Activated naive CD4-positive, alpha-beta T cell treated with Interleukin-2 at 50 U/mL for 16 hours (primary cell): ENCODE results near the gene CD83.
"Not testable (repeated sequence)": the region's sequence is repeated elsewhere in the genome, so short reads cannot be mapped to it uniquely, and the experiment has no call there.

ENCODE experiments used
- DNase-seq: peaks from one replicate; pipeline ENCODE4 v3.0.0-alpha.2; 2020

CD83 gene, protein sequence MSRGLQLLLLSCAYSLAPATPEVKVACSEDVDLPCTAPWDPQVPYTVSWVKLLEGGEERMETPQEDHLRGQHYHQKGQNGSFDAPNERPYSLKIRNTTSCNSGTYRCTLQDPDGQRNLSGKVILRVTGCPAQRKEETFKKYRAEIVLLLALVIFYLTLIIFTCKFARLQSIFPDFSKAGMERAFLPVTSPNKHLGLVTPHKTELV

GRCh38 chr6:14117158-14118090 lies at the start of gene CD83:
Gene CD83 (plus strand): TSS chr6:14117772. CDS start chr6:14117812, 40 bp downstream.
- DNase-seq: peak; percentile 81

- DNase-seq: no peak
Measured at GRCh38 chr6:14068133-14068532, 49.4 kb upstream of the CD83 start.

GRCh38 chr6:14068623-14069022 lies 48.9 kb upstream of the CD83 start:
- DNase-seq: no peak

DNA sequence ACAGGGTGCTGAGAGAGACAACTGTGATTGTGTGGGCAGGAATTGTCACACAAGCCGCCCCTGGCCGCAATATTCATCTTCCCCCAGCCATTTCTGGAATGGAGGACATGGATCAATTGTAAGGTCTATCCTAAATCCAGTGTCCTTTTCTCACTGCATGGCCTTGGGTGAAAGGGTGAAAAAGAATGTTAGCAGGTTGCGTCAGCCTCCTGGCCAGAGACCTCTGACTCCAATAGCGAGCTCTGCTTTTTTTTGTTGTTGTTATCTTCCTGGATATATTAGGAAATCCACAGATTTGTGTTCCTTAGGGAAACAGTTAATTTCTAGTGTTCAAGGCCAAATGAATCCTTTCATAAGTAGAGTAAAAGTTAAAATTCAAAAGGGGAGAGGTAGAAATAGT lies 47.1 kb upstream of the CD83 start:
- no peak for DNase-seq

- no peak for DNase-seq
Measured at GRCh38 chr6:14072084-14072483, 45.5 kb upstream of the CD83 start.

DNA sequence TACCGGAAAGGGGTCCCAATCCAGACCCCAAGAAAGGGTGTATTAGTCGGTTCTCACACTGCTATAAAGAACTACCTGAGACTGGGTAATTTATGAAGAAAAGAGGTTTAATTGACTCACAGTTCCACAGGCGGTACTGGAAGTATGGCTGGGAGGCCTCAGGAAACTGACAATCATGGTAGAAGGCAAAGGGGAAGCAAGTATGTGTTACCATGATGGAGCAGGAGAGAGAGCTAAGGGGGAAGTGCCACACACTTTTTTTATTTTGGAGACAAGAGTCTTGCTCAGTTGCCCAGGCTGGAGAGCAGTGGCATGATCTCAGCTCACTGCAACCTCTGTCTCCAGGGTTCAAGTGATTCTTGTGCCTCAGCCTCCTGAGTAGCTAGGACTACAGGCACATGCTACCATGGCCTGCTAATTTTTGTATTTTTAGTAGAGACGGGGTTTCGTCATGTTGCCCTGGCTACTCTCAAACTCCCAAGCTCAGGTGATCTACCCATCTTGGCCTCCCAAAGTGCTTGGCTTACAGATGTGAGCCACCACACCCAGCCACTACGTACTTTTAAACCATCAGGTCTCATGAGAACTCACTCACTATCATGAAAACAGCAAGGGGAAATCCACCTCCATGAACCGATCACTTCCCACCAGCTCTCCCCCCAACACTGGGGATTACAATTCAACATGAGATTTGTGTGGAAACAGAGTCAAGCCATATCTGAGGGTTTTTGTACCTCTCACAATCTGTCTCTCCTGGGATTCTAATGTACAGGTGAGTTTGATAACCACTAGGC lies 43.8 kb upstream of the CD83 start:
- not testable (repeated sequence) for DNase-seq

GRCh38 chr6:14074476-14075094 lies 43.0 kb upstream of the CD83 start:
- no peak for DNase-seq

GRCh38 chr6:14075095-14075503 lies 42.5 kb upstream of the CD83 start:
- no peak for DNase-seq

DNA sequence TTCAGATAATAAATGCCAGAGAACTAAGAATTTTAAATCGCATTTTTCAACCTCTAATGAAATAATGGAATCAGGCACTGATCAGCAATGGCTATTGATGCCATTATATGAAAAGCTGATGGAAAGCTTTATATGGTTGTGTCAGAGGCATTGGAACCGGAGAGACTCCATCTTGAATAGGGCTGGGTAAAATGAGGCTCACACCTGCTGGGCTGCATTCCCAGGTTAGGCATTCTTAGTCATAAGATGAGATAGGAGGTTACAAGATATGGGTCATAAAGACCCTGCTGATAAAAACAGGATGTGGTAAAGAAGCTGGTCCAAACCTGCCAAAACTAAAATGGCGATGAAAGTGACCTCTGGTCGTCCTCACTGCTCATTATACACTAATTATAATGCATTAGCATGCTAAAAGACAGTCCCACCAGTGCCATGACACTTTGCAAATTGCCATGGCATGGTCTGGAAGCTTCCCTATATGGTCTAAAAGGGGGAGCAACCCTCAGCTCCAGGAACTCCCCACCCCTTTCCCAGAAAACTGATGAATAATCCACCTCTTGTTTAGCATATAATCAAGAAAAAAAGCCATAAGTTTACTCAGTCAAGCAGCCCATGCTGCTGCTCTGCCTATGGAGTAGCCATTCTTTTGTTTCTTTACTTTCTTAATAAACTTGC lies 40.2 kb upstream of the CD83 start:
- no peak for DNase-seq

- DNase-seq: peak; percentile 32
Measured at GRCh38 chr6:14079433-14079832, 38.1 kb upstream of the CD83 start.

DNA sequence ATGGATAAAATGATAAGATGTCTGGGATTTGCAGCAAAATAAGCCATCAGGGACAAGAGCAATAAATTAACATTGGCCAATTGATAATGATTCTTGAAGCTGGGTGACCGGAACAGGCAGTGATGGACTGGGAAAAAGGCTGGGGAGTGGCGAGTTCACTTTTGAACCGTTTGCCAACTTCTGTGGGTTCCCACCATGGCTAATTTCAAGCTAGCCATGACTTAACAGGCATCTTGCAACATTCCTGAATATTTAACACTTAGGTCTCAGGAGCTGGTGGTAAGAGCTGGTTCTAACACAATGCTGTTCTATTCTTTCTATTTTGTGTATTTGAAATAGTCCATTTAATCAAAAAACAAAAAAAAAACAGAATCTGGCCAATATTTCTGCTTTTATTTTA lies 37.6 kb upstream of the CD83 start:
- no peak for DNase-seq

GRCh38 chr6:14081126-14081525 lies 36.4 kb upstream of the CD83 start:
- DNase-seq: no peak

GRCh38 chr6:14082771-14083170 lies 34.8 kb upstream of the CD83 start:
- DNase-seq: no peak

GRCh38 chr6:14083262-14083661 lies 34.3 kb upstream of the CD83 start:
- DNase-seq: no peak

- DNase-seq: no peak
Measured at GRCh38 chr6:14083751-14084150, 33.8 kb upstream of the CD83 start.

DNA sequence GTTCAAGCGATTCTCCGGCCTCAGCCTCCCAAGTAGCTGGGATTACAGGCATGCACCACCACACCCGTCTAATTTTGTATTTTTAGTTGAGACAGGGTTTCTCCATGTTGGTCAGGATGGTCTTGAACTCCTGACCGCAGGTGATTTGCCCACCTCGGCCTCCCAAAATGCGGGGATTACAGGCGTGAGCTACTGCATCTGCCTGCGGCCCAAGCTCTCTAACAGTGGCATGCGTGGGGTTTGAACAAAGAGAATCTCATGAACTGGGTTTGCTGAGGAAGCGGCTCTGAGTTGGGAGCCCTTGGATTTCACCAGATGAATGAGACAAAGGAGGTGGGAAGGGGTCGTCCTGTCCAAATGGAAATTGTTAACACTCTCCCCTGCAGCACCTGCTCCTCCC lies 33.2 kb upstream of the CD83 start:
- DNase-seq: no peak

DNA sequence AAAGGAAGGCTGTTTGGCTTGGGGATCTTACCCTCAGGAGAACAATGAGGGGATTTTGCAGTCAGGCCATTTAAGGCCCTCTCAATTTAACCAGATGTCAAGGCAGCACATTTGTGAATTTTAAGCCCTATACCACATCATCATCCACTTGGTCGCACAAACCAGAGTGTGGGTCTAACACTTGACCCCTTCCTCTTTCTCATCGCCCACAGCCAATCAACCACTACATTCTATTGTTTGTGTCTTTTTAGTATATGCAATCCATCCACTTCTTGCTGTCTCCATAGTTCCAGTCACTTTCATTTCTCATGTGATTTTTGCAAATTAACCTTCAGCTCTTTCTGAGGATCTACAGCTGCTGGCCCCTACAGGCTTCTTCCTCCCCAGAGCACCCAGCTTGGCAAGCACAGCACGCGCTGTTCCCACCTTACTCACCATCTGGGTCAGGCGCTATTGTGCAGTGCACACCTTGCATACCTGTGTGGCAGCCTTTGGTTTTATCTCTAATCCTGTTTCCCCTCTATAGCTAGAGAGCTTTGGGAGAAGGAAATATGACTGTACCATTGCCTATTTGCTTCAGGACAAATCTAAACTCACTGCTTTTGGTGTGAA lies 32.3 kb upstream of the CD83 start:
- DNase-seq: no peak

DNA sequence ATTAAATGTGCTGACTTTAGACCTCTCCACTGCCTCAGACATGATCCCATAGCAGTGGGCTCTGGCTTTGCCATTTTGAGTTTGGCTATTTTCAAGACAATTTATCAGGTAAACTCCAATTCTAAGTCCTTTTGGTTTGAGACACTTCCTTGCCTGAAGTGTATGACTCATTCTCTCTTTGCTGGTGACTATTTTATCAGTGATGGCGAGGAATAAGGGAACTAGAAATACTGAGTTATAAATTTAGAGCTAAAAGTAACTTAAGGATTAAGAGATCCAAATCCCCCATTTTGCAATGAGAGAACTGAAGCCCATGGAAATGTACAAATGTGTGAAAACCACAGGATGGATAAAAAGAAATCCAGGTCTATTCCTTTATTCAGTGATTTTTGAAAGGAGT lies 30.9 kb upstream of the CD83 start:
- no peak for DNase-seq

DNA sequence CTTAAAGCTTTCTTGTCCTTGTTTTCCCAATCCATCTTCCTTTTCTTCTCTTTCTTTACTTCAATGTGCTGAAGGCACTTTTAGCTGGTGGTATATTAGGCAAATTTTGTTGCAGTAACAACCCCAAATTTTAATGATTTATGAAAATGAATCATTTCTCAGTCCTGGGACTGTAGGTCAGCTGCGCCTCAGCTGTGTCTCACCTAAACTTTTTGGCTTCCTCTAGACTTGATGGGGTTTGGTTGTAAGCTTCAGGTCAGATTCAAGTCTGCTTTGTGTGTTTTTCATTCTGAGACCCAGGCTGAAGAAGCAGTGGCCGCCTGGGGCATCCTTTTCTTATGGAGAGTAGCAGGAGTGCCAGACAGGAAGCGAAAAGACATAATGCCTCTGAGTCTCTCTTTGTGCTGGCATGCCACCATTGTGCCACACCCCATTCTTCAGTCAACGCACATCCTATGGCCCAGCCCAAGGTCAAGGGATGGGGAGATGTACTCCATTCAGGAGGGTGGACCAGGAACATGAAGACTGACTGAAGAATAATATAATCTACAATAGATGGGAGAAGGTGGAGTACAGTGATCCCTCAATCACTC lies 28.9 kb upstream of the CD83 start:
- no peak for DNase-seq

GRCh38 chr6:14089224-14089623 lies 28.3 kb upstream of the CD83 start:
- no peak for DNase-seq

GRCh38 chr6:14091339-14091978 lies 26.1 kb upstream of the CD83 start:
- DNase-seq: no peak
